Head of caudate nucleus (tissue), 42 donors: ENCODE measurements around the gene ZNF341.
"Not testable (repeated sequence)": the region's sequence is repeated elsewhere in the genome, so short reads cannot be mapped to it uniquely, and the experiment has no call there.

Experiments used
- DNase-seq, 42 donors: peaks; one replicate each; pipeline versions ENCODE4 v3.0.0 to v3.0.0-alpha.2; 2020 to 2021; ENCODE audit warnings: mixed read lengths in 7 of 42
- intact Hi-C: fragments of 100-400 bp; cut with DNase I; formaldehyde crosslinking; loops from one replicate; pipeline ENCODE4 v1.15.0; 2022

The ZNF341 gene

GRCh38 chr20:33731693-33732165 is at the start of gene ZNF341:
ZNF341 (plus strand) TSS chr20:33731996; CDS start chr20:33732022, 26 bp downstream.
- intact Hi-C loops: loop anchor here (2.0 to 10.0 kb wide), 5 partner anchors 45 to 383 kb away; partner anchors contain the start of genes ACTL10, C20orf144, CHMP4B and E2F1

DNA sequence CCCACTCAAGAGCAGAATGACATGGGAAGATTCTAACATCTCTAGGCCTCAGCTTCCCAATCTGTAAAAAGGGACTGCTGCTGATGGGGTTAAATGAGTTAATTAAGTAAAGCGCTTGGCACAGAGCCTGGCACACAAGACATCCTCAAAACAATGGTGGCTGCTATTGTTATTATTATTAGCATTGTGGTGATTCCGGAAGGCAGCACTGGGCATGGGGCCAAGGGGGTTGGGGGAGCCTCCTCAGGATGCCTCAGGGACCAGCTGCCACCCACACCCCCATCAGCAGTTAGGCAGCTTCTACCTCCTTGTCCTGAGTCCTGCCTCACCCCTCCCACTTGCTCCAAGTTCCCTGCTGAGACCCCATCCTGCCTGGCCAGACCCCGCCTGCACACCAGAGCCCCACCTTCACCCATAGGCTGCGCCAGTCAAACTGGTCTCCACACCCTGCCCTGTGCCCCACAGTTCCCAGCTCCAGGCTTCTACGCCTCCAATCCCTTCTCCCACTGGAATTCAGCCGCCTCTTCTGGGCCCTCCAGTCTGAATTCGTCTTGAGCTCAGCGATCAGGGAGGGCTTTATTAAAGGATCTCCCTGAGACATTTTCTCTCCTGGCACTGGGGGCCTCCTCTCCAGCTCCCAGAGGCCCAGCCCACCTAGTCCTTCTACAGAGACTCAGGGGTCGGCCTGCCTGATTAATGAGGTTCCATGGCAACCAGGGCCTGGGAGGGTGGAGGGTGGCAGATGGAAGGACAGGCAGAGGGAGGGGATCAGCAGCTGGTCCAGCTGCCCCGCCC is 47.1 kb upstream of the ZNF341 start:
- no peak for DNase-seq
- intact Hi-C loops: no loop called here

More at GRCh38 chr20:33731693-33732165, at the start of gene ZNF341:
- DNase-seq: peak; percentile 74 to 96 (median 90)

DNA sequence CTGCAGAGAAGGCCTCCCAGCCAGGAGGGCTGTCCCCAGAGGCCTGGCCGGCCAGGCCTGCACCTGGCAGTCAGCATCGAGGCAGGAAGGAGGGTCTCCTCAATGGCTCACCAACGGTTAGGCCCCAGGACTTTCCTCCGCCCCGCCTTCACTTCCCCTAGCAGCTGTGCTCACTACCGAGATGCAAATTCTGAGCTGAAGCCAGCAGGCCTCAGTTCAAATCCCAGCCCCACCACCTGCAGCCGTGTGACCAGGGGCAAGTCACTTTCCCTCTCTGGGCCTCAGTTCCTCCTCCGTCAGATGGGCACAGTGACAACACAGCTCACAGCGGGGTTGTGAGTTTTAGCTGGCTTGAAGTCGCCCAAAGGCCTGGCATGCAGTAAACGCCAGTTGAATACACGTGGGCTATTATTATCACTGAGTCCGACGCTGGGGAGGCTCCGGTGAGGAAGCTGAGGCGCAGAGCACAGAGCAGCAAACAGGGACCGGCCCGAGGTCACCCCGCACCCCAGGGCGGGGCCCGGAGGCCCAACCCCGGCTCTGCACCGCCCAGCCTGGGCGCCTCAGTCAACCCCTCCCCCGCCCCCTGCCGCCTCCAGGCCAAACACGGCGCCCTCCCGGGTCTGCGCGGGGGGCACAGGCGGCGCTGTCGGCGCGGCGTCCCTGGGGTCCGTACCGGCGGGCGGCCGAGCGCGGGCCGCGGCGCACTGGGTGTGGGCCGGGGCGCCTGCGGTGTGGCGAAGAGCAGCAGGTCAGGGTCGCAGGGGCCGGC is 46.3 kb upstream of the ZNF341 start:
- no peak for DNase-seq
- intact Hi-C loops: loop anchor here (2.0 kb wide), 1 partner anchor 45 kb away; the partner anchor contains the start of gene ZNF341

DNA sequence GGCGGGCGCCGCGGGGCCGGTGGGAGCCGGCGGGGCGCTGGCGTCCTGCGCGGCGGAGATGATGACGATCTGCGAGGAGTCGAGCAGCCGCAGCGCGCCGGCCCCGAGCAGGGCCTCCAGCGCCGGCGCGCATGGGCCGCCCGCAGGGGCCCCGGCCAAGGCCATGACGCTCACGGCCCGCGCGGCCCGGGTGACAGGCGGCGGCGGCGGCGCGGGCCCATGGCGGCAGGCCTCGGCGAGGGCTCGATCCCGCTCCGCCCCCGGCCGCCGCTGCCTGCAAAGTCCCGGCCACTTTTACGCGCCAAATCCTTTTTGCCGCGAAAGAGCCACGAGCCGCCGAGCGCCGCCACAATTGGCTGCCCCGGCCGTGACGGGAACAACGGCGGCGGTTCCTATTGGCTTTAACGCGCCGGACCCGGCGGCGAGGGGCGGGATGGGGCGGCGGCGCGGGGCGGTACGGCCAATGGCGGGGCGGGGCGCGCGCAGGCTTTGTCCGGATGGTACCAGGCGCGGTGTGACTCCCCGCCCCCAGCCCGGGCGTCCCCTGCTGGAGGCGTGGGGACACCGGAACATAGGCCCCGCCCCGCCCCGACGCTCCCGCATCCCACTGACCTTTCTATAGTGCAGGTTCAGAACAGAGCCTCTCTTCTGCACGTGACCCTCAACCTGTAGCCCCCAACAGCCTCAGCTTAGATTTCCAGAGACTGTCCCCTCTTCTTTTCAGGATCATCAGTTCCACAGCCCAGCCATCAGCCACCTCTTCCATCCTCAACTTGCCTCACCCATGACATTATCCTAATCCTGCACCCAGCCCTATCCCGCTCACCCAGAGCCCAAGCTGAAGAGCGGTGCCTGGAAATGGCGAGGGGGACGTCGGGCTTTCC is 45.5 kb upstream of the ZNF341 start, which contains the start of gene E2F1:
Gene E2F1, minus strand, starts transcription at position 286 of the 884 bp plus-strand sequence. Its CDS starts 121 bp downstream, at position 165.
- peak; percentile 87 to 99 (median 97) for DNase-seq
- intact Hi-C loops: loop anchor here (2.0 kb wide), 1 partner anchor 44 kb away; the partner anchor contains the start of gene ZNF341

GRCh38 chr20:33686984-33687366 is 44.8 kb upstream of the ZNF341 start:
- DNase-seq: no peak
- intact Hi-C loops: loop anchor here (2.0 kb wide), 1 partner anchor 44 kb away; the partner anchor contains the start of gene ZNF341

GRCh38 chr20:33687370-33687915 is 44.4 kb upstream of the ZNF341 start:
- intact Hi-C loops: loop anchor here (2.0 kb wide), 1 partner anchor 43 kb away; the partner anchor contains the start of gene ZNF341
- DNase-seq: no peak

DNA sequence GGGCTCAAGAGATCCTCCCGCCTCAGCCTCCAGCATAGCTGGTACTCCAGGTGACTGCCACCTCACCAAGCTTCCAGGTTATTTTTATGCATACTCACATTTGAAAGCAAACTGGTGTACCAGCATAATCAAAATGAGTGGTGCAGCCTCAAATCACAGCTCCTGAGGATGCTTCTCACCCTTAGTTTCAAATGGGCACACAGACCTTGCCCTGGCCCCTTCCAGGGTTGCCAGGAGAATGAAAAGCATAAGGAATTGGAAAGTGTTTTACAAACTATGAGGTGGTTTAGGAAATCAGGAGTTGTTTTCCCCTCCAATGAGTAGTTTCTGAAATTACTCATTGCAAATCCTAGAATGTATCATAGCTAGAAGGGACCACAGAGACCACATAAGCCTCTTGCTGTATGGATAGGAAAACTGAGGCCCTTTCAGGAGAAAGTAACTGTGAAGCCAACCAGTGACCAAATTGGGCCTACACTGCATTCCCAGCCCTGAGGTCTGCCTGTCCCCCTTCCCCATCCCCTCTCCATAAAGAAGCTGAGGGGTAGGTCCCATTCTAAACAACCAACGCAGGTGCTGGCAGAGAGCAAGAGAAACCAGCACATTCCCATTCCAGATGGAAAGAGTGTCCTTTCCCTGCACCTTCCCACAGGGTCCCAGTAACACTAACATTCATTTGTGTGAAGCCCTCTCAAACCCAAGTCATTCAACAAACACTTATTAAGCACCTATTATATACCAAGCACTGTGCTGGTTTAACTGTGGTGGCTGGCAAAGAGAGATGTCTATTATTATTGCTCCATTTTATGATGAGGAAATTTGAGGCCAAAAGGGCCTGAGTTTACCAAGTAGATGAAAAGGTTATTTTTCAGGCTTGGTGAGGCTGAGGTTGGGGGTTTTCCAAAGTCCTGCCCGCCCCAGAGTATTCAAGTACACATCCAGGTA is 43.5 kb upstream of the ZNF341 start:
- intact Hi-C loops: loop anchor here (2.0 kb wide), 1 partner anchor 43 kb away; the partner anchor contains the start of gene ZNF341
- no peak for DNase-seq

- DNase-seq: no peak
- intact Hi-C loops: no loop called here
Observed at GRCh38 chr20:33688938-33689424, 42.8 kb upstream of the ZNF341 start.

DNA sequence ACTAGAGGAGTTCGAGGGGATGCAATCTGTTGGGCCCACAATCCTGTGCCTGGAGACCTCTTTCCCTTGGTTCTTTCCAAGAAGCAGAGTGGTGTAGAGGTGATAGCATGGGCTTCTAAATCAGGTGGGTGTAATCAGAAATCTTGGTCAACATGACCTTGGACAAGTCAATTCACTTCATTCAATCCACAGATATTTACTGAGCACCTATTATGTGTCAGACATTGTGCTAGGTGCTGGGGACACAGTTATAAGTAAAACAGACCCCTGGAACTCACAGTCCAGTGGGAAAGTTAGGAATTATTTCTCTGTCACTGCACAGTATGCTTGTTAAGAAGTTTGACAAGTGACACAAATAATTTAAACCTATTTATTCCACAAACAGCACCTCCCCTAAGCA is 42.3 kb upstream of the ZNF341 start:
- no peak for DNase-seq
- intact Hi-C loops: no loop called here

- intact Hi-C loops: no loop called here
- DNase-seq: peak in 26 of 42 donors; percentile 16 to 80 (median 54)
Observed at GRCh38 chr20:33689973-33690372, 41.8 kb upstream of the ZNF341 start.

DNA sequence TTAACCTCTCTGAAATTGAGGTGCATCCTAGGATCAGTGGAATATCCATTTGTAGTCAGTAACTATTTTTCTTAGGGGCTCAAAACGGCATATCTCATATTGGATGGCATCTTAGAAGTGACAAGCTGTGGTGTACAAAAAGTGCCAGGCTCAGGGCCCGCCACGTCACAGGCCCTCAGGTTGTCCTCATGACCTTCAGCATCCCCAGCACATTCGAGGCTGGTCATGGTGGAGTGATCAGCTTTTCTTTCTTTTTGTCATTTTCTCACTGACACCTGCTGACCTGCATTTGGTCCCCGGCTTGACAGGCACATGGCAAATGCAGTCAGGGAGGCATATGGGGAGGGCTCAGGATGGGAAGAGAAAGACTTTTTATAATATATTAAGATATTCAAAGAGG is 38.5 kb upstream of the ZNF341 start:
- intact Hi-C loops: no loop called here
- peak in 2 of 42 donors; percentile 34 to 37 for DNase-seq

- intact Hi-C loops: no loop called here
Observed at GRCh38 chr20:33693741-33694638, 37.8 kb upstream of the ZNF341 start.

GRCh38 chr20:33694639-33695012 is 37.2 kb upstream of the ZNF341 start:
- peak in 1 of 42 donors; percentile 41 for DNase-seq
- intact Hi-C loops: no loop called here

More at GRCh38 chr20:33693741-33694638, 37.8 kb upstream of the ZNF341 start:
- DNase-seq: peak; percentile 69 to 94 (median 84)

- intact Hi-C loops: no loop called here
- DNase-seq: no peak
Observed at GRCh38 chr20:33696448-33696847, 35.3 kb upstream of the ZNF341 start.

DNA sequence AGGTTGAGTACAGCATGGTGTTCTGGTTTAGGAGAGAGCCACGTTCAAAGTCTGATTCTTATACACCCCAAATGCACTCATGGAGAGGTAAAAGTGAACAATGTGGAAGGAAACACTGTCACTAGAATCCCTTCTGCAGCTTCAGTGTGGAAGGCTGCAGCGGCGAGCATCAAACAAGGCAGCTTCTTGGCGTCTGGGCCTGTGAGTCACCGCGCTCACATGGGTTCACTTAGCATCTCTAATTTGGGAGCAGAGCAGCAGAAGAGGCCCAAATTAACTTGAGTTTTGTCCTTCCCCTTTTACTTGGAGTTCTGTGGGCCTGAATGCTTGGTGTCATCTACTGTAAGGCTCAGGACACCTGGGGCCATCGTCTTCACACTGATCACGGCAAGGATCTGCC is 34.7 kb upstream of the ZNF341 start:
- DNase-seq: peak; percentile 51 to 93 (median 78)
- intact Hi-C loops: no loop called here

DNA sequence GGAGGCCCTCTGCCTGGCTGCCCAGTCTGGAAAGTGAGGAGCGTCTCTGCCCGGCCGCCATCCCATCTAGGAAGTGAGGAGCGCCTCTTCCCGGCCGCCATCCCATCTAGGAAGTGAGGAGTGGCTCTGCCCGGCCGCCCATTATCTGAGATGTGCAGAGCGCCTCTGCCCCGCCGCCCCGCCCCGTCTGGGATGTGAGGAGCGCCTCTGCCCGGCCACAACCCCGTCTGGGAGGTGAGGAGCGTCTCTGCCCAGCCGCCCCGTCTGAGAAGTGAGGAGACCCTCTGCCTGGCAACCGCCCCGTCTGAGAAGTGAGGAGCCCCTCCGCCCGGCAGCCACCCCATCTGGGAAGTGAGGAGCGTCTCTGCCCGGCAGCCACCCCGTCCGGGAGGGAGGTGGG is 32.8 kb upstream of the ZNF341 start:
- intact Hi-C loops, DNase-seq: not testable (repeated sequence)
